Right atrium auricular region (tissue), 2 donors: ENCODE results near the gene ALG6. TPM values are rescaled to one million over a fixed set of nuclear protein-coding genes. Genes with fewer than 3 reads are reported as not detected.

ENCODE experiments used
- DNase-seq: peaks from one replicate; pipeline ENCODE4 v3.0.0-alpha.2; 2019; ENCODE audit warnings: low spot score
- H3K27ac ChIP-seq, 2 donors: fragments of 200-600 bp; sonication (generic); 1 replicate in 1 of 2; 2 replicates in 1 of 2; pipeline ENCODE4 v1.5.1; 2016 to 2019
- H3K27me3 ChIP-seq, 2 donors: fragments of 200-600 bp; sonication (generic); one replicate each; pipeline versions ENCODE4 v1.5.1 to v1.6.0; 2017 to 2019
- H3K36me3 ChIP-seq: fragments of 200-600 bp; sonication (generic); one replicate; pipeline ENCODE4 v1.5.1; 2016
- H3K4me1 ChIP-seq, 2 donors: fragments of 200-600 bp; sonication (generic); one replicate each; pipeline versions ENCODE4 v1.5.1 to v1.6.0; 2017 to 2019
- H3K4me3 ChIP-seq, 2 donors: fragments of 200-600 bp; sonication (generic); 1 replicate in 1 of 2; 2 replicates in 1 of 2; pipeline ENCODE4 v1.5.1; 2017 to 2019; ENCODE audit warnings: mild to moderate bottlenecking in 1 of 2, moderate library complexity in 1 of 2
- H3K9me3 ChIP-seq, 2 donors: fragments of 200-600 bp; sonication (generic); one replicate each; pipeline ENCODE4 v1.5.1; 2019
- total RNA-seq, 2 donors: library from RNA; depleted of rRNA; stranded (reverse); fragments of >200 nt; gene quantifications; one replicate each; pipeline ENCODE4 v1.1.0, GENCODE V29; 2016
- TF ChIP-seq, protein P1 (sequence below), 2 donors: fragments of 200-600 bp; sonication (generic); IDR thresholded peaks; one replicate each; pipeline ENCODE4 v1.5.1; 2019; ENCODE audit warnings: antibody characterized with exemption in 2 of 2

ALG6 gene
- total RNA-seq, 2 donors from 2014 or later = 4.1 to 4.7 TPM

DNA sequence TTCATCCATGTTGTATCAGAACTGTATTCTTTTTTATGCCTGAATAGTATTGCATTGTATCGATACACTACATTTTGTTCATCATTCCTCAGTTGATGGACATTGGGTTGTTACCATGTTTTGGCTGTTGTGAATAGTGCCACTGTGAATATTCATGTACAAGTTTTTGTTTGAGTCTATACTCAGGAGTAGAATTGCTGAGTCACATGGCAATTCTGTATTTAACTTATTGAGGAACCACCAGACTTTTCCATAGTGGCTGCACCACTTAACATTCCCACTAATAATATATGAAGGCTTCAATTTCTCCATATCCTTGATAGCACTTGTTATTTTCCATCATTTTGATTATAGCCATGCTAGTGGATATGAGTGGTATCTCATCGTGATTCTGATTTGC, 56.2 kb downstream of the ALG6 start:
- Histone ChIP-seq H3K27ac (no peak overlapping the region), H3K4me3 (no peak overlapping the region)
- TF ChIP-seq, protein P1, sequence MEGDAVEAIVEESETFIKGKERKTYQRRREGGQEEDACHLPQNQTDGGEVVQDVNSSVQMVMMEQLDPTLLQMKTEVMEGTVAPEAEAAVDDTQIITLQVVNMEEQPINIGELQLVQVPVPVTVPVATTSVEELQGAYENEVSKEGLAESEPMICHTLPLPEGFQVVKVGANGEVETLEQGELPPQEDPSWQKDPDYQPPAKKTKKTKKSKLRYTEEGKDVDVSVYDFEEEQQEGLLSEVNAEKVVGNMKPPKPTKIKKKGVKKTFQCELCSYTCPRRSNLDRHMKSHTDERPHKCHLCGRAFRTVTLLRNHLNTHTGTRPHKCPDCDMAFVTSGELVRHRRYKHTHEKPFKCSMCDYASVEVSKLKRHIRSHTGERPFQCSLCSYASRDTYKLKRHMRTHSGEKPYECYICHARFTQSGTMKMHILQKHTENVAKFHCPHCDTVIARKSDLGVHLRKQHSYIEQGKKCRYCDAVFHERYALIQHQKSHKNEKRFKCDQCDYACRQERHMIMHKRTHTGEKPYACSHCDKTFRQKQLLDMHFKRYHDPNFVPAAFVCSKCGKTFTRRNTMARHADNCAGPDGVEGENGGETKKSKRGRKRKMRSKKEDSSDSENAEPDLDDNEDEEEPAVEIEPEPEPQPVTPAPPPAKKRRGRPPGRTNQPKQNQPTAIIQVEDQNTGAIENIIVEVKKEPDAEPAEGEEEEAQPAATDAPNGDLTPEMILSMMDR (IDR thresholded peaks at IDR 0.05) = no peak

DNA sequence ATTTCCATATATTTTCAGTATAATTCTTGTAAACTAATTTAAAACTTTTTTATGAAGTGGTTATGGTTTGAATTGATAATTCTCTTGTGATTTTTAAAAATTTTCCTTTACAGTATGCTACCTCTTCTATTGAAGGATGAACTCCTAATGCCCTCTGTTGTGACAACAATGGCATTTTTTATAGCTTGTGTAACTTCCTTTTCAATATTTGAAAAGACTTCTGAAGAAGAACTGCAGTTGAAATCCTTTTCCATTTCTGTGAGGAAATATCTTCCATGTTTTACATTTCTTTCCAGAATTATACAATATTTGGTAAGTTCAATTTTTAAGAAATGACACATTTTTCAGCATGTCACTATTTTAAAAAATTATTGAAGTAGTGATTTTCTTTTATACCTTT, 61.4 kb downstream of the ALG6 start:
- TF ChIP-seq, protein P1 (IDR thresholded peaks at IDR 0.05) = no peak

More for the DNA sequence above, 56.2 kb downstream of the ALG6 start:
- Histone ChIP-seq H3K4me1 (no peaks in the 10 kb centered on the region), H3K27me3 (no peaks in the 10 kb centered on the region), H3K36me3 (no peaks in the 10 kb centered on the region), H3K9me3 (no peaks in the 10 kb centered on the region)
- no peak for DNase-seq

DNA sequence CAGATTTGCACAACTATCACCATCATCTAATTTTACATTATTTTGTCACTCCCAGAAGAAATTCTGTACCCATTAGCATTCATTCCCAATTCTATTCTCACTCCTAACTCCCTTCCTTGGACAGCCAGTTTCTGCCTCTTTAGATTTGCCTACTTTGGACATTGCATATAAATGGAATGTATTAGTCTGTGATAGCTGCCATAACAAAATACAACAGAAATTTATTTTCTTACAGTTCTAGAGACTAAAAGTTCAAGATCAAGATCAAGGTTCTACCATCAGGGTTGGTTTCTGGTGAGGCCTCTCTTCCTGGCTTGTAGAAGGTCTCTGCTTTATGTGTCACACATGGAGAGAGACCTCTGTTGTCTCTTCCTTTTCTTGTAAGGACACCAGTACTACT, 61.9 kb downstream of the ALG6 start:
- DNase-seq = no peak
- peaks cover 8% of the 10 kb centered on the region for H3K36me3 ChIP-seq
- no peaks in the 10 kb centered on the region for H3K4me1 ChIP-seq
- TF ChIP-seq, protein P1 (IDR thresholded peaks at IDR 0.05) = no peak
- no peak overlapping the region for H3K27ac ChIP-seq
- H3K27me3 ChIP-seq = no peaks in the 10 kb centered on the region
- H3K9me3 ChIP-seq = peaks cover 0 to 23% of the 10 kb centered on the region in 2 donors
- no peak overlapping the region for H3K4me3 ChIP-seq

More for the DNA sequence above, 61.4 kb downstream of the ALG6 start:
- no peaks in the 10 kb centered on the region for H3K4me1 ChIP-seq
- H3K9me3 ChIP-seq = peaks cover 0 to 23% of the 10 kb centered on the region in 2 donors
- DNase-seq = no peak
- no peak overlapping the region for H3K4me3 ChIP-seq
- H3K27ac ChIP-seq = no peak overlapping the region
- H3K36me3 ChIP-seq = peaks cover 8% of the 10 kb centered on the region
- no peaks in the 10 kb centered on the region for H3K27me3 ChIP-seq

DNA sequence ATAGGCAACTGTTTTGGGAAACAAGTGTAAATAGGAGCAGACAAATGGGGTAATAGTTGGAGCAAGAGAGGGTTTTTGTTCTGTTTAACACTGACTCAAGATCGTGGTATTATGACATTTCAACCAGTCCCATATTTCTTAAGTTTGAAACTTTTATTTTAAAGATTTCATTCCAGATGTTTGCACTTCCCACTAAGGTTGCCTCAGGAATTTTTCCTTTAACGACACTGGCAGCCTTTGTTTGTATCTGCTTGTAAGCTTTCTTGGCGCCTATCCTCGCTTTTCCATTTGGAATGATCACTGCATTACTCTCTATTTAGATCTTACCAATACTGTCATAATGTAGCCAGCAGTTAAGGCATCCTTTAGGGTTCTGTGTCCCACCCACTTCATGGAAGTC, 67.7 kb downstream of the ALG6 start:
- Histone ChIP-seq H3K4me1 (no peaks in the 10 kb centered on the region), H3K27ac (no peak overlapping the region), H3K9me3 (peaks cover 0 to 12% of the 10 kb centered on the region in 2 donors), H3K36me3 (peaks cover under 1% of the 10 kb centered on the region), H3K27me3 (no peaks in the 10 kb centered on the region), H3K4me3 (no peak overlapping the region)
- TF ChIP-seq, protein P1 (IDR thresholded peaks at IDR 0.05) = no peak
- DNase-seq = no peak

DNA sequence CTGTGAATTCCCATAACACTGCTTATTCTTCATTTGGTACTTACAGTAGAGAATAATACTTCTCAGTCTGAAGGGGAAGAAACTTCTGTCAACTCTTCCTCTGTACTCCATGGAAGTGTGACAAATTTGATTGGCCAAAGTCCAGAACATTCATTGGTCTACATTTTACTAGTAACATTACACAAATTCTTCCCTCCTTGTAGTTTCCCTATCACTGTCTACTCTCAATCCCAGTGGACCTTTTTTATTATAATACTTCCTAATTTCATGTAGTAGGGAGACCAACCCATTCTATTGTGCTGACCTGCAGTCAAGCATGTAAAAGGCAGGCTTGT, 74.7 kb downstream of the ALG6 start:
- H3K36me3 ChIP-seq = no peaks in the 10 kb centered on the region
- no peak overlapping the region for H3K27ac ChIP-seq
- TF ChIP-seq, protein P1 (IDR thresholded peaks at IDR 0.05) = no peak
- no peak overlapping the region for H3K4me3 ChIP-seq
- no peaks in the 10 kb centered on the region for H3K27me3 ChIP-seq
- H3K4me1 ChIP-seq = no peaks in the 10 kb centered on the region
- no peak for DNase-seq
- no peaks in the 10 kb centered on the region for H3K9me3 ChIP-seq

DNA sequence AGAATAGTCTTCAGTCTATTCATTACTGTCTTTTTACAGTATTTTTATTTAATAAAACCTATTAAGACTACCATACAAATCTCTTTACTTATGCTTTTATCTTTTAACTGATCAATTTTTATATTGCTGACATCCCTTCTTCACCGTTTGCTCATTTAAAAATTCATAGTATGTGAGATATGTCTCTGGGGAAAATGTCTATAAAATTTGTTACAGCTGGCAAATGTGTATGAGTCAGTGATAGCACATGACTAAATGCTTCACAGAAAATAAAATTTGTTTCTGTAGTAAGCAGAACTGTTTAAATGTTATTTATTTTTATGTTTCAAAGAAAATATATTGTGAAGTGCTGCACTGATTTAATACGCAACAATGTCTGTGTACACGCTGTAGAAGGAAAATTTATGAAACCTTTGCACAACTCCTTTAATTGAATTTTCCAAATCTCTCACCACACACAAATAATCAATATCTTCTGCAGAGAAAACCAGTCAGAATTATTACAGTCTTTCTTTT, 81.4 kb downstream of the ALG6 start:
- Histone ChIP-seq H3K9me3 (no peaks in the 10 kb centered on the region), H3K4me1 (no peaks in the 10 kb centered on the region), H3K36me3 (no peaks in the 10 kb centered on the region), H3K4me3 (no peak overlapping the region), H3K27me3 (no peaks in the 10 kb centered on the region), H3K27ac (no peak overlapping the region)
- TF ChIP-seq, protein P1 (IDR thresholded peaks at IDR 0.05) = no peak
- DNase-seq = no peak
